Activated CD4-positive, alpha-beta T cell treated with anti-CD3 and anti-CD28 coated beads for 1 hour (primary cell): Measurements from ENCODE around the gene HTR4.

Source experiments
- DNase-seq: peaks from one replicate; pipeline ENCODE4 v3.0.0-alpha.2; 2020

The HTR4 gene

DNA sequence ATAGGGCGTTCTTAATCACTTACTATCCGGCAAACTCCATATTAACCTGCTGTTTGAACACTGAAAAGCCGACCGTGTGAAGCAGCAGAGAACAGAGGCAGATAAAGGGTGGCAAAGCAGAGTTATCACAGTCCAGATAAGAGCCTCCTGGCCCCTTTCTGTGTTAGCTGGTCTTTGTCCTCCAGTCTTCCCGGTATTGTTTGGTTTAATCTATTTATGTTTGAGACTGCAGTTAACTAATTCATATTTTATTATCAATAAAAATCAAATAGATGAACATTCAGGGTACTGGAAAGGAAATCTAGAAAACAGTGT lies 6.0 kb upstream of the HTR4 start:
- no peak for DNase-seq

DNA sequence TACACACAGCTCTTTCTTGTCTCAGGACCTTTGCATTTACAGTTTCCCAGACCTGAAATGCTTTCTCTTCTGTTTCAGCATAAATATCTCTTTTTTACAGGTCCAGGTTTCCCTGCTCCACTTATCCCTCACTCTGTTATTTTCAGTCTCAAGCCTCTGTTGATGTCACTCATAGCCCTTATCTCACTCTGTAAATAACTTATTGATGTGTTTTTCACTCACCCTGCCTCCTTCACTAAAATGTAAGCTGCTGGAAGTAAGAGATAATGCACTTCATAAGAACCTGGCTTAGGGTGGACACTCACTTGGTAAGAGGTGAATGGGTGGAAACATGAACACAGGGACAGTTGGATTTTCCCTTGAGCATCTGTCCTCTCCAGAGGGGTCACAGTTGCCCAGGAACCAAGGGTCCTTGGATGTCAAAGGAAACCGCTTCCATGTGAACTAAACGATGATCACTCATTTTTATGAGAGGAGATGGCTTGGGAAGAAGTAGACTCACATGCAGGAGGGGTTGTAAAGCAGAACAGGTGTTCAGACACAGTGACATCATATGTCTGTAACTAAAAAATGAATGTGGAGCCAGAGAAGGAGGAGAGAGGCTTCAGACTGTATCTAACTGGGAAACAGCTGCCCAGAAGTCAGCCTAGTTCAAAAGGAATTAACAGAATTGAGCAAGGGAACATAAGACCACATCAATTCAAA lies 5.5 kb upstream of the HTR4 start:
- DNase-seq = no peak

DNA sequence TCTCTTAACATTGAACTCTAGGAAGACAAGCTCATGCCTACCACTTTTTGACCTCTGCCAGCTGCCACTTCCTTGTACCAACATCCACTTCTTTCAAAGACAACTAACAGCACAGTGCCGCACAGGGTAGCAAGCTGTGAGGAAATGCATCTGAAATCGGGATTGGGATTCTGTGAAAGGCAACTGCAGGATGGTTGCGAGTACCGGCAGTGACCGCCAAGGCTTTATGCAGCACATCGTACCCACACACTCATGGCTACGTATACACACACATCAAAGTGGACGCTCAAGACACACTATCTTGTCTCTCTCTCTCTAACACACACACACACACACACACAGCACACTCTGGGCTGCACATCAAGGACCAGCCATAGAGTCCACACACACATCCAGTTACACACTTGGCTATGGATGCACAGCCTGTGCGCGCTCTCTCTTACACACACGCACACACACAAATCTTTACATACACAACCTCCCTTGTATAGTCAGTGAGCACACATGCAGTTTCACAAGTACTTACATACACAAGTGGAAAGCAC lies 964 bp downstream of the HTR4 start:
- DNase-seq = no peak

DNA sequence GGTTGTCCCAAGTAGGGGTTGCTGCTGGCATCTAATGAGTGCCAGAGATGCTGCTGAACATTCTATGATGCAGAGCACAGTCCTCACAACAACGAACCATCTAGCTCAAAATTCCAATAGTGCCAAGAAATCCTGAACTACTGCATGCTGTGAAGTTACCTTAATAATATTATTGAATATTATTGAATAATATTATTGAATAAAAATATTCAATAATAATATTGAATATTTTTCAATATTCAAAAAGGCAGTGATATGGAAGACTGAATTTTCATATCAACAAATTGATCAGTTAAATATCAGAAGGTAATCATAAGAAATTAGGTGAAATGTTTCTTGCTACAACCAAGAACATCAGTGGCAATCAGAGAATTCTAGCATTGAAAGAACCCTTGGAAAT lies 2.8 kb downstream of the HTR4 start:
- DNase-seq = no peak

DNA sequence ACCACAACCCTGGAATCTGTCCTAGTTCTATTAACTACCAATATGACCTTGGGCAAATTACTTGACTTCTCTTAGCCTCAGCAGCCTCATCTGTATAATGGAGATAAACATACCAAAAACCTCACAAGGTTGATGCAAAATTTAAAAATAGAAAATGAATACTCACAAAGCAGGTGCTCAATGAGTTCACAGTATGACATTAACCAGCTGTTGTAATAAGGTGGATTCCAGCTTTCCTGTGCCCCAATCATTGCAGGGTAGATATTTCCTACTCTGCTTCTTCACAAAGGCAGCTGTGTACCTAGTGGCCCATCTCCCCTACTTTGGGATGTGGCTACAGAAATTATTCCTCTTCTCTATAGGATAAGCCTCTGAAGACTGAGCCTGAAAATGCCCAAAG lies 8.8 kb downstream of the HTR4 start:
- DNase-seq = no peak

DNA sequence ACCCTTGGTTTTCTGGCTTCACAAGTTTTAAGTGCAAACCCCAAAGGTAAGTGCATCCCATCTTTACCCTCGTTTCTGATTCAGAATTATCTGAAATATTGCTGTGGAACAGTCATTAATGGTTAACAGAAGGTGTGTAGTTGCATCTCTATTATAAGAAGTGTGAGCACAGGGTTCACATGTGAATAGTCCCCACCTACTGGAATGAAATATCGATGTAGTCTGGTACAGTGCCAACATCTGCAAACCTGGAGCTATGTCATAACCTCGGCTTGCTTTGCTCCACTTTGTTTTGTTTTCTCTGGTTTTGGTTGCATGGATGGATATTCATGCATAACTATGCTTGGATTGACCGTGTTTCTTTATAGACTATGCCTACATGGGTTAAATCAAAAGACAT lies 12.6 kb downstream of the HTR4 start:
- no peak for DNase-seq

DNA sequence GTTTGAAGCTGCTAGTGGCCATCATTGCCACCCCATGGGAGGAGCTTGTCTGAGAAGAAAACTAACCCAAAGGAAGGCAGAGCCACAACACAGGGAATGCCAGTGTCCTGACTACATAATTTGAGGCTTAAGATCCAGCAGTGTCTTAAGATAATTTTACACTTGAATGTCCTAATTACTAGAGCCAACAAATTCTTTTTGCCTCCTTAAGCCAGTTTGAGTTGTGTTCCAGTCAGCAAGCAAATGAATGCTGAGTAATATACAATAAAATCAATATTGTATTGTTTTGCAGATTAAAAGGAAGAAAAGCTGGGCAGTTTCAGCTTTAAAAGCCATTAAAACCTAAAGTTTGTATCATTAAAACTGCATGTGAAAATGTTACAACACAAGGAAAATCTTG lies 13.9 kb downstream of the HTR4 start:
- no peak for DNase-seq

DNA sequence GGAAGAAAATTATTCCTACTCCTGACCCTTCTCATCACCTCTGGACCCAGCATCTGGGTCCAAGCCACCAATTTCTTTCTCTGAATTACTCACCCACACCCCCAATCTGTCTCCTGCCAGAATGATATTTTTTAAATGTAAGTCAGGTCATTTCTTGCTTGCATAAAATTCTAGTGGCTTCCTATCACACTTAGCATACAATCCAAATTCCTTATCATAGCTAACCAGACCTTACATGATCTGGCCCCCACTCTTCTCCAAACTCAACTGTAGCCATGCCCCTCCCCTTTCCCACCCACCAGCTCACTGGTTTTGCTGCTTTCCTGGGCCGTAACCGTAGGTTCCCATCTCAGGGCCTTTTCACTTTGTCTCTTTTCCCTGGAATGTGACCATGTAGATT lies 15.2 kb downstream of the HTR4 start:
- DNase-seq = no peak

DNA sequence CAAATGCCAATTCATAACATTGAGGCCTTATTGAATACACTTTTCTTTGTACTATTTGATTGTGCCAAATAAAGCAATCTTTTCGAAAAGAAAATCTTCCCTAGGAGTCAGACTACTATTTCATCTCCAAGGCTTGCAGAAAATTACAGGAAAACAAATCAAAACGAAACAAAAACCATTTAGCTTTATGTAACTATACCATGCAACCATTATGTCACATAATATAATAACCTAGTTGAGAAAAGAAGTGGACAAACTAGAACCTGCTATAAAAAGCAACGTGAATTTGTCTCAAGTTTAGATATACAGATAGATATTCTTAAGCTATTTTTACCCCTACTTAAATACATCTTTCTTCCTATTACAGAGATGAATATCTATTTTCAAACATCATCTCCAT lies 18.0 kb downstream of the HTR4 start:
- no peak for DNase-seq

DNA sequence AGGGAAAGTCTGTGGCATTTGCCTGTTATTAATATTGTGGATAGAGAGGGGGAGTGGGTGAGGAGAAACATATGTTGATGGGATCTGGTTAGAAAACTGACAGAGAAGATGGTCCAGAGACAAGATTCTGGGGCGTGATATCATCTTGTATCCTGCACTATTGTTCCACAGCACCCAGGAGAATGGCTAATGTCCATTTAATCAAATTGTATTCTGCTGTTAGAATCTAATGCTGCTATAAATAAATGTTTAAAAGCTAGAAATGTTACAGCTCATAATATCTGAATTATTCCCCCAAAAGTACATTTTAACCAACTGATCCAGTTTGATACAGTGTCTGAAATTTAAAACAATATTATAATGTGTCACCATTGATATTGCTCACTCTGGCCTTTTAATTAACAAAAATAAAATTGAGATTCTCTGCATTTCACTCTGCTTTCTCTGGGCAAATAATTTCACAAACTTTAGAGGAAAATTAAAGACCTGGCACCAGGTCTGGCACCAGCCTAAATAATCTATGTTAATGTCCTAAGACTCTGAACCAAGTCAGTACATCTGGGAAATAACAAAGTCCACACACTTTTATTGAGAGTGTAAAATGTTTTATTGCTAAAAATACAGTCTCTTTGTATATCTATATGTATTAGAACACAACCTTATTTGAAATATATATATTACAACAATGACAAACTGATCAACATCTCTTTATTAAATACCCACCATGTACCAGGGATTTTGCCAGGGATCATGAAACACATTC lies 18.8 kb downstream of the HTR4 start:
- no peak for DNase-seq

DNA sequence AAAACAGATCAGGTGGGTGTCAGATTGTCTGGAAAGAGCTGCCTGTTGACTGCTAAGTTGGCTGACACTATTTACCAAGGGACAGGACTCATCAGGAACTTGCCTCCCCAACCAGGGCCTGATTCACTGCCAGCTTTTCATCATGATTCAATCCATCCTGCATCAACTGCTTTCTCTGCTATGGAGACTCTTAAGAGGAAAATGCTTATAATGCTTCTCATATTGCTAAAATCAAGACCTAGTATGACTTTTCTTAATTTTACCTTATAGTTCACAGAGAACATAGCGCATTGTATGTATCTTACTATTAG lies 21.3 kb downstream of the HTR4 start:
- no peak for DNase-seq

DNA sequence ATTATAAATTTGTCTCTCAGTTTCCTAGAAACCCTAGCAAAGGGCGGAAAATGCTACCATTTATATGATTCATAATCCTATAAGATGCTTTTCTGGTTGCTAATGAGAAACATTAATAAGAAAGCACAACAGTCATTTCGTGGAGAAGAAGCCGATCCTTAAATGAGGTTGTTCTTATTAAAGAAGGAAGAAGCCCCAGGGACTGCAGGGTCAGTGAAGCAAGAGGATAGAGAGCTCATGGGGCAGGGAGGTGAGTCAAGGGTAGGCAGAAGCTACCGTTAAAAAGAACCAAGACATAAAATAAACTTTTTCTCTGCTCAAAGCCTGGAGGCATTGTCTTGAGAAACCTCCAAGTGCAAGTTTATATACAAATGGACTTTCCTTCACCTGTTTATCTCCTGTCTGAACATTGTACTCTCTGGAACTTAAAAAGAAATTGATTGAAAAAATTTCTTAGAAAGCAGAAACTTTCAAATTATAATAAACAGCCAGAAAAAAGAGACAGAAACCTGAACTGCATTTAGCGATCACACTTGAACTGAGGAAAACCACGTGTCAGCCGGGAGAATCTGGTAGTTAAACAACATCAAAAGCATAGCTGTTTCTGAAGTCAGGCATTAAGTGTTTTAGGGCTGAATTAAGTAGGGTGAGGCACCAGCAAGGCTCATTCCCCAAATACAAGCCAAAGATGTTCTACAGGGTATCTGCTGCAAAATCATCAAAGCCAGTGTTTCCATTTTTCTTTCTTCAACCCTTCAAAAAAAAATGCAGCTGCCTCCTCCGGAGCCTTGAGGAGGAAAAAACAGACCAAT lies 21.9 kb downstream of the HTR4 start:
- no peak for DNase-seq

DNA sequence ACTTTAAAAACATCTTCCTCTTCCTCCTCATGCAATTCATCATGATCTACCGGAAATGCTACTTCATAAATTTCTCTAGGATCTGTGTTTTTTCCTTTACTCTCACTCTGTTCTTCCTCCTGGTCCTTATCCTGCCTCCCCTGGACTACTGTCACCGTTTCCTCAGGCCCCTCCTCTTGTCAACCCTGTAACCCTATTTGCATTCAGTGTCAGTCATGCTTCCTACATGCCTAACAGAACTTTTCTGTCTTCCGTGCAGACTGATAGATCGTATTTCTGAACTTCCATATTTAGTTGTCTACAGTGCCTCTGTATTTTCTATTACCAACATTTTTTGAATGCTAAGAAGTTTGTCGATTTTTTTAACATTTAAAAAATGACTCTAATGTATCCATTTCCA lies 27.3 kb downstream of the HTR4 start:
- DNase-seq = no peak

DNA sequence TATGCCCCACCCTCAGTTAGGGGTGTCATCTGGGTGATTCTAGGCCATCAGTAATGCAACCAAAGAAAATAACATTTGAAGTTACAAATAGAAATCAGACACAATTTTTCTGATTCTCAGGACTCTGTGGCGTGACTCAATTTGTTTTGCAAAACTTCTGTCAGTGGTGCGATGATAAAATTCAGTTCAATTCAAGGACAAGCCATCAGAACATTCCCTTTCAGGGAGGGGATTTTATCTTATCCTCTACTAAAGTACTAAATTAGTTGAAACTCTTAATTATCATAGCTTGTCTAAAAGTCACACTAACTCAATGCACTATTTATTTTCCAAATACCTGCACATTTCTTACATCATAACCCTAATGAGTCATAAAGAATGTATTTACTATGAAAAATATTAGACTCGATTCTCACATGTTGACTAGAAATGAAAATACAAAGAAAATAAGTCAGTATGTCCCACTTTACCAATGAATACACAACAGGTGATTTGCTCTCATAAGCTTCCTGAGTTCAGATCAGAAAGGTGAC lies 28.2 kb downstream of the HTR4 start:
- no peak for DNase-seq

DNA sequence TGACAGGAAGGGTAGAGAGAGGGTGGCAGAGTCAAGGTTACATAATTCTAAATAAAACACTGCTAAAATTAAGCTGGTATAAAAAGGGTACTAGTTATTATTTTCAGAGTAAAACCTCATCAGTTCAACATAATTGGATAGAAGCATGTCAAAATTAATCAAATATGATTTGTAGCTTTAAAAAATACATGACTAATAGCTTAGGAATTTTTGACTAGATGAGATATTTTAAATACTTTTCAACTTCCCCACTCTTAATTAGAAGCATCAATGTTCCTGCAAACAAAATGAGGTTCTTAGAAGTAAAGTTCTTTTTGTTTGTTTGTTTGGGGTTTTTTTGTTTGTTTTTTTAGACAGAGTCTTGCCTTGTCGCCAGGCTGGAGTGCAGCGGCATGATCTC lies 29.1 kb downstream of the HTR4 start:
- no peak for DNase-seq

DNA sequence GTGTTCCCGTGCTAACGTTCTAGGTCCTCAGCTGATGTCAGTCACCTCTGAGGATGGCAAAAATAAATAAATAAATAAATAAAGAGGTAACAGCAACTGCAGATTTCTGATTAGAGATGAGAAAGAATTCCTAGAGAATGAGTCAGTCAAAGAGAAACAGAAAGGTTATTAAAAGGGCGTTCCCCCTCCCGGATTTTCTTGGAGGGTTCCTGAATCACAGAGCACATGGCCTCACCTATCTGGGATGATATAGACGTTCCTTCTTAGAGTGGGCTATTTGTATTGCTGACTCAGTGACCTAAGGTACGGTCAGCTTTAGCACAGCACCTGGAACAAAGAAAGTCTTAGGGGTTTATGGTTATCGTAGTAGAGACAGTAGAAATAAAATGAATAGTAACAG lies 30.6 kb downstream of the HTR4 start:
- no peak for DNase-seq

DNA sequence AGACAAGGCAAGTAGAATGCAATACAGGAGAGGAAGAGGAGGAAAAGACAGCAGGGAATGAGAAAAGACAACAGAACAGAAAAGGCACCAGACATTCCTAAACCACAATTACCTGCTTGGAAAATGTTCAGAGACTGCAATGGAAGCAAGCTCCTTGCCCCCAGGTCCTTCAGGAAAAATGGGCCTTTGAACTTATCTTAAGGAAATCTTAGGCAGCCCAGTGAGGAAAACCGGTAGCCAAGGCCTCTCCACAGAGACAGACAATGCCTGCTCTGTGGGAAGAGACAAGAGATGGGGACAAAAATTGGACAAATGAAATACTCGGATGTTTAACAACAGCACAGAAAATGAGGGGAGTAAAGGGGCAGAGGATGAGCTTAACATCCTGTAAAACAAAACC lies 31.2 kb downstream of the HTR4 start:
- no peak for DNase-seq

DNA sequence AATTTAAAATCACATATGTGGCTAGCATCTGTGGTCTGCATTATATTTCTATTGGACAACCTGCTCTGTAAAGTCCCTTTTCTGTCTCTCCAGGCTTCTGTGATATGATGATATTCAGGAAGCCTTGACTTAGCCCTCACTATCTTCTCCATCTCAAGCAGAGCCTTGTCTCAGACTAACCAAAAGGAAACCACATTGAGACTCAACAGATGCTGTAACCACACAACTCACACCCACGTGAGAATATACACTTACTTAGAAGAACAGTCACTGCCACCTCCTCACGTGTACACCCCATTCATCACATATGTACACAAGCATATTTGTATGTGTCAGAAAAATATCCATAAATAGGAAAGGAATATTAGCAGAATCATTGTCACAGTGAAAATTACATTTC lies 33.6 kb downstream of the HTR4 start:
- DNase-seq = no peak

DNA sequence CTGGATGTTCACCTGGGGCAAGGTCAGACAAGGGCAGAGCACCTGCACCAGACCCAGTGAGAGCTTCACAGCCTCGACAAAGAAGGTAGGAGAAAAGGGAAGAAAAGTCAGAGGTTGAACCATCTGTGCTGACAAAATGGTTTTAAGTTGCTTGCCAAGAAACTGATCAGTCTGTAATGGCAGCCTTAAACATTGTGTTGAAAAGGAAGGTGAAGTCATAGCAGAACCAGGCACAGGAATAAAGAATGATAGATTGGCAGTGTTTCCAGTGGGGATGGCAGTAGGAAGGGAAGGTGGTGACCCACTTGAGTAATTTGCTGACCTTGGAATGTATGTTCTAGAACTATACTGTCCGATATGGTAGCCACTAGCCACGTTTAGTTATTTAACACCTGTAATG lies 34.2 kb downstream of the HTR4 start:
- no peak for DNase-seq

DNA sequence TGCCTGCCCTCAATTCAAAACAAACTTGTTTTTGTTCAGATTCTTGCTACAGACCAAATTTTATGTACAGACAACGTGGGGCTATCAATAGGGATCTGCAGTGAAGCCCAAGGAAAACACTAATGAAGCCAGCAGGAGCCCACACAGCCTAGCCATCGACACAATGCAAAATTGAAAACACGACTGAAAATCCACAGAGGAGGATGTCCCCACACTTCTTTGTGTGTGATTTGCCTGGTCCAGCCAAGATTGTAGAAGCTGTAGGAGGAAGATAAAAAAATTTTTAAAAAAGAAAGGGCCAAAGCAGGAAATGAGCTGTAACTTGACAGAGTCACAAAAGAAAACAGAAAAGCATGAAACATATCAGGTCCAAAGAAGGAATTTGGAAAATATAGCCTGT lies 34.8 kb downstream of the HTR4 start:
- no peak for DNase-seq

DNA sequence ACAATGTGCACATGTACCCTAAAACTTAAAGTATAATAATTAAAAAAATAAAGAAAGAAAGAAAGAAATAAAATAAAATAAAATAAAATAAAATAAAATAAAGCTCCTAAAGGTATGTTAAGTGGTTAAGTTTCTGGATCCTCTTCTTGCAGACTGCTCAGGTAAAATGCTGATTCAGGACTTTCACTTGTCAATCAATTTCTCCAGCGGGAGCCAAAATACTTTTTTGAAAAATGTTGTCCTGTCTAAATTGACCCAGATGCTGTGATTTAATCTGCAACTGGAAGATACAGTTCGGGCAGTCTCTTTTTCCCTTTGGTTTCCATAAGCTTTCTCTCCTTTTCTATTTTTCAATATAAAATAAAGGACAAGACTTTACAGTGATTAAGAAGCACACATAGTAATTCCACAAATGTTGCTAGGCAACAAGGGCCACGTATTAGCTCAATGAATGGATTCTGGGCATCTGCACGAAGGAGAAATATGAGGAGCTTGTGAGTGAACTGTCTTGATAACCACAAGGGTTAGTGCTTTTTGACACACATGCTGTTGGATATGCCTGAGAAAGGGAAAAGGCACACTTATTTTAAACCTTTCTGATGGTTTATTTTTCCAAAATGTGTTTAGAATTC lies 38.6 kb downstream of the HTR4 start:
- DNase-seq = no peak

DNA sequence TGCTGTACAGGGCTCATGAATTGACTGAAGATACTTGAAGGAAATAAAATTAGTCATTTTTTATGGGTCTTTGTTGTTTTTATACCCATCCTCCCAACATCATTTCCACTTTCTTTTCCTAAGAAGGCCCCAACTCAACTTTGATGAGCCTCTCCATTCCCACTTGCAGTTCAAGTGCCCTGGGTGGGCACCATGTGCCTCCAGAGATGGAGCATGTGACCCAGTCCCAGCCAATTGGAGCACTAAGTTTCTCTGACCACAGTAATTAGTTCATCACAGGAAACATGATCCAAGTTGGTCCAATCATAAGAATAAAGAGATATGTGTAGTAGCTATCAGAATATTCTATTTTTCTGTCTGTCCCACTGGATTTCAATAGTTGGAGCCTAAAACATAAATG lies 46.9 kb downstream of the HTR4 start:
- DNase-seq = no peak

DNA sequence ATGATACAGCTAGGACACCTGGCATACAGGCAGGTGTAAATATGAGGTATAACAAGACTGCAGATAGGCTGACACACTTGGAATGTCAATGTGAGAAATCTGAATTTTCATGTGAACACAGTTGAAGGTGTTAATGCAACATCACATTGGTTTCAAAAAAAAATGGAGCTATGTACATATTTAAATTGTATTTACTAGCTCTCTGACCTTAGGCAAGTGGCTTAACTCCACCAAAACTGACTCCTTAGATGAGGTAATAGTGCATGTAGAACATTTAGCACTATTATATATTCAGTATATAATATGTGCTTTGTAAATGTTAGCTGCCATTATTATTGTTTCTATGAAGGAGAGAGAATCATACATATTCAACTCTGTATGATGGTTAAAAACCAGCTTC lies 48.0 kb downstream of the HTR4 start:
- DNase-seq = no peak
